Small intestine (tissue), 7 donors: Measurements from ENCODE around the gene TOPORS. TPM values are rescaled to one million over a fixed set of nuclear protein-coding genes. Genes with fewer than 3 reads are reported as not detected.

Experiments
- DNase-seq, 2 donors: peaks; one replicate each; pipeline versions ENCODE4 v3.0.0 to v3.0.0-alpha.2; 2013
- FAIRE-seq: peaks from 2 replicates; lab custom pipeline; 2012; peaks lifted over from hg19 to GRCh38; lab: Jason Lieb, UNC
- H3K27ac ChIP-seq, 3 donors: one replicate each; pipeline ENCODE4 v1.5.1; 2013; ENCODE audit warnings: low read length in 2 of 3, mild to moderate bottlenecking in 2 of 3, control low read depth in 1 of 3, inconsistent platforms in 1 of 3, low read depth in 1 of 3, moderate library complexity in 1 of 3
- H3K27me3 ChIP-seq, 3 donors: one replicate each; pipeline ENCODE4 v1.6.1; 2013; ENCODE audit warnings: low read length in 3 of 3, inconsistent platforms in 1 of 3; ENCODE audit not compliant: control insufficient read depth in 3 of 3, insufficient read depth in 3 of 3
- H3K36me3 ChIP-seq, 3 donors: one replicate each; pipeline ENCODE4 v1.6.1; 2013; ENCODE audit warnings: low read length in 3 of 3, inconsistent platforms in 1 of 3, low read depth in 1 of 3, mild to moderate bottlenecking in 1 of 3, moderate library complexity in 1 of 3; ENCODE audit not compliant: control insufficient read depth in 3 of 3, insufficient read depth in 2 of 3
- H3K4me1 ChIP-seq, 3 donors: one replicate each; pipeline ENCODE4 v1.6.1; 2013; ENCODE audit warnings: low read length in 2 of 3, inconsistent platforms in 1 of 3, low read depth in 1 of 3, mild to moderate bottlenecking in 1 of 3, moderate library complexity in 1 of 3; ENCODE audit not compliant: control insufficient read depth in 3 of 3, insufficient read depth in 2 of 3
- H3K4me3 ChIP-seq, 3 donors: one replicate each; pipeline ENCODE4 v1.5.1; 2013; ENCODE audit warnings: low read length in 3 of 3, control low read depth in 1 of 3, inconsistent platforms in 1 of 3, low read depth in 1 of 3, mild to moderate bottlenecking in 1 of 3, moderate library complexity in 1 of 3
- H3K9me3 ChIP-seq, 2 donors: one replicate each; pipeline ENCODE4 v1.6.1; 2013; ENCODE audit warnings: low read depth in 1 of 2, low read length in 1 of 2; ENCODE audit not compliant: control insufficient read depth in 2 of 2, insufficient read depth in 1 of 2
- WGBS, 3 donors: extraction: QIAGEN DNeasy Blood & Tissue Kit; methylation state at CpG; one replicate each; pipeline ENCODE4 v1.1.7; 2013; 5-methylcytosine and 5-hydroxymethylcytosine counted together
- polyA plus RNA-seq, 4 donors: library from polyadenylated mRNA; stranded (reverse) in 3 of 4; unstranded in 1 of 4; fragments of 200-250 nt in 3 of 4; fragments of 120-200 nt in 1 of 4; gene quantifications; one replicate each; pipeline versions ENCODE4 v1.2.1 to v1.2.3, GENCODE V29; 2013
- donor health status: healthy with polysubstance abuse.
- donor health status: control.
- donor health status: control.
- donor health status: Bipolar disorder and iron deficiency.
- donor health status: healthy.

The TOPORS gene
- polyA plus RNA-seq, 4 donors: 6.2 to 20.4 (median 7.1) TPM

GRCh38 chr9:32516241-32516640, 36.1 kb downstream of the TOPORS start:
- Histone ChIP-seq H3K27me3 (no peaks in the 10 kb centered on the region), H3K4me3 (no peak overlapping the region), H3K4me1 (peaks cover 0 to 3% (median 0%) of the 10 kb centered on the region in 3 donors), H3K27ac (no peak overlapping the region), H3K36me3 (peaks cover 0 to 2% (median 0%) of the 10 kb centered on the region in 3 donors), H3K9me3 (peaks cover 0 to 4% of the 10 kb centered on the region in 2 donors)
- FAIRE-seq (no peak), DNase-seq (no peak)

DNA sequence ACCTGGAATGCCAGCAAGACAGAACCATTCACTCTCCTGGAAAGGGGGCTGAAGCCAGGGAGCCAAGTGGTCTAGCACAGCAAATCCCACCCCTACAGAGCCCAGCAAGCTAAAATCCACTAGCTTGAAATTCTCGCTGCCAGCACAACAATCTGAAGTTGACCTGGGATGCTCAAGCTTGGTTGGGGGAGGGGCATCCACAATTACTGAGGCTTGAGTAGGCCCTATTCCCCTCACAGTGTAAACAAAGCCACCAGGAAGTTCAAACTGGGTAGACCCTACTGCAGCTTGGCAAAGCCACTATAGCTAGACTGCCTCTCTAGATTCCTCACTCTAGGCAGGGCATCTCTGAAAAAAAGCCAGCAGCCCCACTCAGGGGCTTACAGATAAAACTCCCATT, 43.7 kb downstream of the TOPORS start:
- no peak for DNase-seq
- Histone ChIP-seq H3K27me3 (no peaks in the 10 kb centered on the region), H3K4me3 (no peak overlapping the region), H3K36me3 (peaks cover 0 to 7% (median 0%) of the 10 kb centered on the region in 3 donors), H3K27ac (no peak overlapping the region), H3K9me3 (no peaks in the 10 kb centered on the region), H3K4me1 (no peaks in the 10 kb centered on the region)
- 96 to 100% (median 98%) methylated on average over 1 of the region's 1 CpG for WGBS, 3 donors
- FAIRE-seq: no peak

GRCh38 chr9:32503008-32503407, 49.4 kb downstream of the TOPORS start:
- Histone ChIP-seq H3K27me3 (no peaks in the 10 kb centered on the region), H3K4me3 (no peak overlapping the region), H3K27ac (no peak overlapping the region), H3K36me3 (peaks cover 2 to 14% (median 2%) of the 10 kb centered on the region in 3 donors), H3K9me3 (no peaks in the 10 kb centered on the region), H3K4me1 (no peaks in the 10 kb centered on the region)
- FAIRE-seq (no peak), DNase-seq (no peak)
- WGBS, 3 donors: 91 to 97% (median 93%) methylated on average over 3 of the region's 3 CpGs

DNA sequence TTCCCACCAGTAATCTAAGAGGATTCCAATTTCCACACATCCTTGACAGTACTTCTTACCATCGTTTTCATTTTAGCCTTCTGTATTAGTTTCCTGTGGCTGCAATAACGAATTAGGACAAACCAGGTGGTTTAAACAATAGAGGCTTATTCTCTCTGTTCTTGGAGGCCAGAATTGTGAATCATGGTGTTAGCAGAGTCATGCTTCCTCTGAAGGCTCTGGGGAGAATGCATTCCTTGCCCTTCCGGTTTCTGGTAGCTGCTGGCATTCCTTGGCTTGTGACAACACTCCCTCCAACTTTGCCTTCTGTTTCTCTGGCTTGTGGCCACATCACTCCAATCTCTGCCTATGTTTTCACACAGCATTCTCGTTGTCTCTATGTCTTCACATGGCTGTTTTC, 49.9 kb downstream of the TOPORS start:
- Histone ChIP-seq H3K9me3 (no peaks in the 10 kb centered on the region), H3K36me3 (peaks cover 2 to 15% (median 2%) of the 10 kb centered on the region in 3 donors), H3K4me3 (no peak overlapping the region), H3K4me1 (no peaks in the 10 kb centered on the region), H3K27ac (no peak overlapping the region), H3K27me3 (no peaks in the 10 kb centered on the region)
- DNase-seq (no peak), FAIRE-seq (no peak)
- 76 to 83% (median 82%) methylated on average over 4 of the region's 4 CpGs for WGBS, 3 donors

DNA sequence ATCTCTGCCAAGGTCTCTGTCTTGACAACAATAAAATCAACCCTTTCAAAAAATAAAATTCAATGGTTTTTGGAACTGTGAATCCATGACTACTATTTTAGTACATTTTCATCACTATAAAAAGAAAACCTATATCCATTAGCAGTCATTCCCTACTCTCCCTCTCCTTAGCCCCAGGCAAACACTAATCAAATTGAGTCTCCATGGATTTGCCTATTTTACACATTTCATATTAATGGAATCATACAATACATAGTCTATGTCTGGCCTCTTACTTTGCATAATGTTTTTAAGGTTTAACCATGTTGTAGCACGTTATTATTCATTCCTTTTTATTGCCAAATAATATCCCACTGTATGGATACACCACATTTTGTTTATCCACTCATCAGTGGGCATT, 50.5 kb downstream of the TOPORS start:
- DNase-seq (no peak), FAIRE-seq (no peak)
- H3K9me3 ChIP-seq: no peaks in the 10 kb centered on the region
- H3K4me3 ChIP-seq: no peak overlapping the region
- no peaks in the 10 kb centered on the region for H3K4me1 ChIP-seq
- no peak overlapping the region for H3K27ac ChIP-seq
- H3K27me3 ChIP-seq: no peaks in the 10 kb centered on the region
- peaks cover 2 to 15% (median 2%) of the 10 kb centered on the region in 3 donors for H3K36me3 ChIP-seq
- 84 to 98% (median 85%) methylated on average over 1 of the region's 1 CpG for WGBS, 3 donors

DNA sequence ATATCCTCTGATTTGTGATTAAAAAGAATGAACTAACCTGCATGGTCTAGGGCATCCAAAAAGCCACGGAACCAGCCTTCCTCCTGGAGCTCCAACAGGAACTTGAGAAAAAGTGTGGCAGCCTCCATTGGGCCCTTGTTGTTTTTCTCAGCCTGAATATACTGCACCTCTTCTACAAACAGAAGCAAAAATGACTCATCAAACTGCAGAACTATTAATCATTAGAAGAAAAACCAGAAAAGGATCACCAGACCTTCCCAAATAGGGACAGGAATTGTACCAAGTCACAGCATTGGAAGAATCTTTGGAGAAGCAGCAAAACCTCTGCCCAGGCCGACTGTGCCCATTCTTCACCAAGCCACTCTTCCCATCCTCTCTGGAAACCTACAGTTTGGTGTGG, 51.6 kb downstream of the TOPORS start:
- H3K27ac ChIP-seq: no peak overlapping the region
- no peak for DNase-seq
- no peak overlapping the region for H3K4me3 ChIP-seq
- no peaks in the 10 kb centered on the region for H3K27me3 ChIP-seq
- FAIRE-seq: no peak
- 67 to 91% (median 91%) methylated on average over 2 of the region's 2 CpGs for WGBS, 3 donors
- no peaks in the 10 kb centered on the region for H3K4me1 ChIP-seq
- H3K36me3 ChIP-seq: peaks cover 2 to 15% (median 4%) of the 10 kb centered on the region in 3 donors
- no peaks in the 10 kb centered on the region for H3K9me3 ChIP-seq

DNA sequence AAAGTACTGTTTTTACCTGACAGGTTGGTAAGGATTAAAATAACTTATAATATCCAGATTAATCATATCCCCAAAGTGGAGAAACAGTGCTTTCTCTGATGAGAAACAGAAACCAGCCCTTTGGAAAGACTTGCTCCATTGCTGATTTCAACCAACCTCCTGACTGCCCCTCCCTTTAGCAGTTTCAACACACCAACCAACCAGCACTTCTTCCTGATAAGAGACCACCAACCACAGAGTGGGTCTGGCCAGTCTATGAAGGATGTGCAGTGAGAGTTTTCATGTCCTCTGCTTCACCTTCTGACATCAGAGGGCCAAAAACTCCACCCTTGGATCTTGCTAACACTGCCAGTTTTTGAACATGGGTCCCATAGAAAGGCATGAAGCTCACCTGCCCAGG, 54.5 kb downstream of the TOPORS start:
- H3K36me3 ChIP-seq: peaks cover 2 to 15% (median 4%) of the 10 kb centered on the region in 3 donors
- no peak for FAIRE-seq
- no peak for DNase-seq
- no peaks in the 10 kb centered on the region for H3K27me3 ChIP-seq
- no peaks in the 10 kb centered on the region for H3K9me3 ChIP-seq
- no peaks in the 10 kb centered on the region for H3K4me1 ChIP-seq
- H3K27ac ChIP-seq: no peak overlapping the region
- H3K4me3 ChIP-seq: no peak overlapping the region

DNA sequence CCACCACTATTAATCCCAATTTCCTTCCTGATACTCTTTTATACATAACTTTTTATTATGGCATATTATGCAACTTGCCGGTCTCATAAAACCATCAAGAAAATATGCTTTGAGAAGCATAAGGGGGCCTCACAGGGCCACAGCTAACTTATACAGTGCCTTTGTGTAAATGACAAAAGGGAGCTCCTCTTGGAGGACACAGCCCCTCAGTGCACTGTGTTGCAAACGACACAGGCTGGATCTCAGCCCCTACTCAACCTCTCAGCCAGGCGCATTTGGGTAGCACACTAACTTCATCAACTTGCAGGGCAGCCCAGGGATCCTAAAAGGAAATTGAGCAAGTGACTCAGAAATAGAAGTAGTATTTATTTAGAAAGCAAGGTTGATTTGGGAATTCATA, 61.8 kb downstream of the TOPORS start:
- Histone ChIP-seq H3K4me3 (no peak overlapping the region), H3K27ac (no peak overlapping the region), H3K36me3 (peaks cover 4 to 11% (median 7%) of the 10 kb centered on the region in 3 donors), H3K27me3 (no peaks in the 10 kb centered on the region), H3K4me1 (no peaks in the 10 kb centered on the region), H3K9me3 (no peaks in the 10 kb centered on the region)
- no peak for FAIRE-seq
- 84 to 95% (median 92%) methylated on average over 3 of the region's 3 CpGs for WGBS, 3 donors
- DNase-seq: no peak
